Mesendoderm (in vitro differentiated cells): ENCODE data around the gene ASTN2.

Source experiments
- DNase-seq: peaks from one replicate; pipeline ENCODE4 v3.0.0; 2013
- H2AK5ac ChIP-seq: 2 replicates; pipeline ENCODE4 v1.6.1; 2013; ENCODE audit warnings: low read length, inconsistent platforms
- H2BK120ac ChIP-seq: 2 replicates; pipeline ENCODE4 v1.6.1; 2013; ENCODE audit warnings: low read depth, mild to moderate bottlenecking, low read length, moderate library complexity, mixed read lengths
- H2BK15ac ChIP-seq: replicated peaks from 2 replicates; pipeline ENCODE4 v1.6.1; 2013; ENCODE audit warnings: low read depth, mild to moderate bottlenecking, moderate library complexity
- H2BK5ac ChIP-seq: 2 replicates; pipeline ENCODE4 v1.6.1; 2013; ENCODE audit warnings: low read length, inconsistent platforms
- H3K18ac ChIP-seq: 2 replicates; pipeline ENCODE4 v1.6.1; 2013; ENCODE audit warnings: mild to moderate bottlenecking, low read length, mixed read lengths
- H3K23ac ChIP-seq: one replicate; pipeline ENCODE4 v1.6.1; 2013; ENCODE audit warnings: low read length
- H3K27ac ChIP-seq: 2 replicates; pipeline ENCODE4 v1.5.1; 2013; ENCODE audit warnings: low read depth, mild to moderate bottlenecking, inconsistent platforms, low read length, moderate library complexity
- H3K27me3 ChIP-seq: 2 replicates; pipeline ENCODE4 v1.6.1; 2013; ENCODE audit warnings: low read length, control low read depth, mild to moderate bottlenecking, inconsistent platforms; ENCODE audit not compliant: insufficient read depth, poor library complexity
- H3K36me3 ChIP-seq: 2 replicates; pipeline ENCODE4 v1.6.1; 2013; ENCODE audit warnings: low read length, inconsistent platforms; ENCODE audit not compliant: control insufficient read depth, insufficient read depth
- H3K4ac ChIP-seq: one replicate; pipeline ENCODE4 v1.6.1; 2013; ENCODE audit warnings: low read depth, mild to moderate bottlenecking, low read length, moderate library complexity
- H3K4me1 ChIP-seq: 2 replicates; pipeline ENCODE4 v1.6.1; 2013; ENCODE audit warnings: low read depth, low read length, inconsistent platforms; ENCODE audit not compliant: control insufficient read depth
- H3K4me2 ChIP-seq: 2 replicates; pipeline ENCODE4 v1.6.1; 2013; ENCODE audit warnings: low read length
- H3K4me3 ChIP-seq: 2 replicates; pipeline ENCODE4 v1.5.1; 2013; ENCODE audit warnings: mild to moderate bottlenecking, low read length
- H3K56ac ChIP-seq: one replicate; pipeline ENCODE4 v1.6.1; 2013; ENCODE audit warnings: low read length
- H3K79me1 ChIP-seq: 2 replicates; pipeline ENCODE4 v1.6.1; 2013; ENCODE audit warnings: low read length, inconsistent platforms
- H3K79me2 ChIP-seq: 2 replicates; pipeline ENCODE4 v1.6.1; 2013; ENCODE audit warnings: mild to moderate bottlenecking, low read length; ENCODE audit not compliant: control insufficient read depth, insufficient read depth
- H3K9ac ChIP-seq: 2 replicates; pipeline ENCODE4 v1.6.1; 2013; ENCODE audit warnings: low read length, inconsistent platforms
- H4K5ac ChIP-seq: one replicate; pipeline ENCODE4 v1.6.1; 2013; ENCODE audit warnings: low read length
- H4K8ac ChIP-seq: one replicate; pipeline ENCODE4 v1.6.1; 2013; ENCODE audit warnings: low read depth, mild to moderate bottlenecking, control low read depth, low read length, moderate library complexity
- WGBS: extraction: QIAGEN DNeasy Blood & Tissue Kit; methylation state at CpG from one replicate; pipeline ENCODE4 v1.1.7; 2013; ENCODE audit warnings: low lambda C conversion rate, missing lambda C conversion rate; ENCODE audit not compliant: insufficient coverage; ENCODE audit errors: extremely low coverage; 5-methylcytosine and 5-hydroxymethylcytosine counted together

Gene ASTN2

GRCh38 chr9:116502746-116503145 lies 912.1 kb downstream of the ASTN2 start:
- no peak overlapping the region for H2AK5ac ChIP-seq
- H3K4me1 ChIP-seq: no peaks in the 10 kb centered on the region
- no peaks in the 10 kb centered on the region for H3K79me2 ChIP-seq
- H3K23ac ChIP-seq: no peak overlapping the region
- H2BK120ac ChIP-seq: no peak overlapping the region
- H3K36me3 ChIP-seq: no peaks in the 10 kb centered on the region
- no peak overlapping the region for H2BK15ac ChIP-seq
- no peaks in the 10 kb centered on the region for H3K27me3 ChIP-seq
- no peak for DNase-seq
- no peak overlapping the region for H2BK5ac ChIP-seq
- H3K4ac ChIP-seq: no peak overlapping the region
- H3K9ac ChIP-seq: no peak overlapping the region
- no peak overlapping the region for H4K8ac ChIP-seq
- H3K79me1 ChIP-seq: no peaks in the 10 kb centered on the region
- no peak overlapping the region for H3K4me3 ChIP-seq
- no peak overlapping the region for H3K56ac ChIP-seq
- no peak overlapping the region for H3K4me2 ChIP-seq
- H3K27ac ChIP-seq: no peak overlapping the region
- H4K5ac ChIP-seq: no peak overlapping the region
- no peak overlapping the region for H3K18ac ChIP-seq

GRCh38 chr9:116501871-116502270 lies 913.0 kb downstream of the ASTN2 start:
- Histone ChIP-seq H3K36me3 (no peaks in the 10 kb centered on the region), H2BK5ac (no peak overlapping the region), H4K5ac (no peak overlapping the region), H3K18ac (no peak overlapping the region), H3K27ac (no peak overlapping the region), H4K8ac (no peak overlapping the region), H3K27me3 (no peaks in the 10 kb centered on the region), H3K4me2 (no peak overlapping the region), H3K79me2 (no peaks in the 10 kb centered on the region), H3K4me3 (no peak overlapping the region), H3K79me1 (no peaks in the 10 kb centered on the region), H3K9ac (no peak overlapping the region), H2AK5ac (no peak overlapping the region), H3K4ac (no peak overlapping the region), H2BK120ac (no peak overlapping the region), H3K56ac (no peak overlapping the region), H2BK15ac (no peak overlapping the region), H3K4me1 (no peaks in the 10 kb centered on the region), H3K23ac (no peak overlapping the region)
- DNase-seq: peak; percentile 55
- no CpG with 5 or more reads among the region's 1 CpG for WGBS

- Histone ChIP-seq H3K27me3 (no peaks in the 10 kb centered on the region), H3K9ac (no peak overlapping the region), H3K27ac (no peak overlapping the region), H4K8ac (no peak overlapping the region), H3K36me3 (no peaks in the 10 kb centered on the region), H2BK5ac (no peak overlapping the region), H3K4me3 (no peak overlapping the region), H3K56ac (no peak overlapping the region), H3K79me1 (no peaks in the 10 kb centered on the region), H2BK15ac (no peak overlapping the region), H3K4ac (no peak overlapping the region), H3K18ac (no peak overlapping the region), H3K23ac (no peak overlapping the region), H2AK5ac (no peak overlapping the region), H3K79me2 (no peaks in the 10 kb centered on the region), H3K4me1 (no peaks in the 10 kb centered on the region), H3K4me2 (no peak overlapping the region), H2BK120ac (no peak overlapping the region), H4K5ac (no peak overlapping the region)
- WGBS: no CpG with 5 or more reads among the region's 5 CpGs
- DNase-seq: peak; percentile 85
Observed at GRCh38 chr9:116499986-116500871, 914.6 kb downstream of the ASTN2 start.

GRCh38 chr9:116499434-116499833 lies 915.4 kb downstream of the ASTN2 start:
- Histone ChIP-seq H3K79me2 (no peaks in the 10 kb centered on the region), H3K18ac (no peak overlapping the region), H3K4me3 (no peak overlapping the region), H3K23ac (no peak overlapping the region), H4K8ac (no peak overlapping the region), H2BK120ac (no peak overlapping the region), H3K4me1 (no peaks in the 10 kb centered on the region), H2BK15ac (no peak overlapping the region), H3K4me2 (no peak overlapping the region), H3K27ac (no peak overlapping the region), H3K79me1 (no peaks in the 10 kb centered on the region), H3K27me3 (no peaks in the 10 kb centered on the region), H3K9ac (no peak overlapping the region), H3K36me3 (no peaks in the 10 kb centered on the region), H4K5ac (no peak overlapping the region), H3K4ac (no peak overlapping the region), H3K56ac (no peak overlapping the region), H2AK5ac (no peak overlapping the region), H2BK5ac (no peak overlapping the region)
- DNase-seq: no peak

GRCh38 chr9:116497095-116497890 lies 917.6 kb downstream of the ASTN2 start:
- no peak overlapping the region for H2BK120ac ChIP-seq
- H3K4me2 ChIP-seq: no peak overlapping the region
- H3K36me3 ChIP-seq: no peaks in the 10 kb centered on the region
- no peaks in the 10 kb centered on the region for H3K79me1 ChIP-seq
- no peak overlapping the region for H2AK5ac ChIP-seq
- H3K9ac ChIP-seq: no peak overlapping the region
- no peak overlapping the region for H3K4me3 ChIP-seq
- no peak overlapping the region for H3K56ac ChIP-seq
- H4K8ac ChIP-seq: no peak overlapping the region
- H3K27ac ChIP-seq: no peak overlapping the region
- no peak overlapping the region for H3K4ac ChIP-seq
- H3K79me2 ChIP-seq: no peaks in the 10 kb centered on the region
- H2BK5ac ChIP-seq: no peak overlapping the region
- H3K18ac ChIP-seq: no peak overlapping the region
- H3K27me3 ChIP-seq: no peaks in the 10 kb centered on the region
- H3K4me1 ChIP-seq: no peaks in the 10 kb centered on the region
- no CpG with 5 or more reads among the region's 6 CpGs for WGBS
- H2BK15ac ChIP-seq: no peak overlapping the region
- H3K23ac ChIP-seq: no peak overlapping the region
- DNase-seq: no peak
- H4K5ac ChIP-seq: no peak overlapping the region
